SK-N-SH (cell line): Measurements from ENCODE around the gene PTPRK. TPM values are rescaled to one million over a fixed set of nuclear protein-coding genes. Genes with fewer than 3 reads are reported as not detected.

Experiments used
- CTCF ChIA-PET: fragments of 300-600, 350-600 bp; formaldehyde crosslinking; extraction: SDS; loops from one replicate; lab custom pipeline; 2021; lab: Yijun Ruan, JAX
- POLR2A ChIA-PET: fragments of 350-600 bp; sonication (Branson Sonifier 250); formaldehyde crosslinking; extraction: SDS; loops from one replicate; lab custom pipeline; 2020; ENCODE audit warnings: antibody characterized with exemption, inconsistent platforms; lab: Yijun Ruan, JAX
- DNase-seq: peaks from one replicate; pipeline ENCODE4 v3.0.0; 2012
- H2AFZ ChIP-seq: fragments of 200-600 bp; sonication (generic); 2 replicates; pipeline ENCODE4 v1.8.1; 2016; ENCODE audit warnings: antibody characterized with exemption, mild to moderate bottlenecking, low read depth
- H3F3A ChIP-seq: fragments of 200-600 bp; sonication (generic); replicated peaks from 2 replicates; pipeline ENCODE3; 2016; ENCODE audit warnings: antibody characterized with exemption, mild to moderate bottlenecking; ENCODE audit not compliant: insufficient read depth
- H3K27ac ChIP-seq, 2 experiments: fragments of 200-500 bp in 1 of 2; fragments of 200-600 bp in 1 of 2; sonication (Bioruptor generic) in 1 of 2; sonication (generic), shearing (Covaris generic) in 1 of 2; 2 replicates each; pipeline versions ENCODE4 v1.5.1 to v1.6.1; 2014 to 2016; ENCODE audit warnings: low read depth in 2 of 2, inconsistent platforms in 1 of 2, low read length in 1 of 2, mild to moderate bottlenecking in 1 of 2, mixed read lengths in 1 of 2
- H3K27me3 ChIP-seq: fragments of 200-600 bp; sonication (generic), shearing (Covaris generic); 2 replicates; pipeline ENCODE4 v1.6.1; 2016; ENCODE audit warnings: mixed run types; ENCODE audit not compliant: insufficient read depth
- H3K36me3 ChIP-seq, 2 experiments: fragments of 200-500 bp in 1 of 2; fragments of 200-600 bp in 1 of 2; sonication (Bioruptor generic) in 1 of 2; sonication (generic) in 1 of 2; replicated peaks in 1 of 2; 2 replicates each; pipeline versions ENCODE3 to v1.5.1; 2014 to 2016; ENCODE audit warnings: low read length in 1 of 2, mild to moderate bottlenecking in 1 of 2; ENCODE audit not compliant: insufficient read depth in 2 of 2, control insufficient read depth in 1 of 2
- H3K4me1 ChIP-seq, 2 experiments: fragments of 200-500 bp in 1 of 2; fragments of 200-600 bp in 1 of 2; sonication (Bioruptor generic) in 1 of 2; sonication (generic), shearing (Covaris generic) in 1 of 2; 2 replicates each; pipeline versions ENCODE4 v1.5.1 to v1.6.1; 2014 to 2016; ENCODE audit warnings: low read depth in 1 of 2, low read length in 1 of 2, mixed run types in 1 of 2; ENCODE audit not compliant: insufficient read depth in 2 of 2, control insufficient read depth in 1 of 2
- H3K4me2 ChIP-seq: fragments of 200-600 bp; sonication (generic), shearing (Covaris generic); 2 replicates; pipeline ENCODE4 v1.6.1; 2017; ENCODE audit warnings: mixed run types
- H3K4me3 ChIP-seq, 2 experiments: fragments of 200-500 bp in 1 of 2; fragments of 200-600 bp in 1 of 2; sonication (Bioruptor generic) in 1 of 2; sonication (generic), shearing (Covaris generic) in 1 of 2; 2 replicates each; pipeline versions ENCODE4 v1.5.1 to v1.8.1; 2014 to 2016; ENCODE audit warnings: low read depth in 2 of 2, inconsistent platforms in 1 of 2, low read length in 1 of 2, mild to moderate bottlenecking in 1 of 2, mixed read lengths in 1 of 2, moderate library complexity in 1 of 2
- H3K79me2 ChIP-seq: fragments of 200-600 bp; sonication (generic); 2 replicates; pipeline ENCODE4 v1.8.1; 2017; ENCODE audit warnings: mild to moderate bottlenecking; ENCODE audit not compliant: insufficient read depth
- H3K9ac ChIP-seq: fragments of 200-600 bp; sonication (generic); 2 replicates; pipeline ENCODE4 v1.6.1; 2017; ENCODE audit warnings: mixed run types
- H3K9me2 ChIP-seq: fragments of 200-600 bp; sonication (generic); 2 replicates; pipeline ENCODE4 v1.6.1; 2017; ENCODE audit warnings: mixed run types
- H3K9me3 ChIP-seq: fragments of 200-600 bp; sonication (generic); 2 replicates; pipeline ENCODE4 v1.6.1; 2017; ENCODE audit warnings: mixed run types, mild to moderate bottlenecking, moderate library complexity
- H4K20me1 ChIP-seq: fragments of 200-600 bp; sonication (generic); 2 replicates; pipeline ENCODE4 v1.6.1; 2017; ENCODE audit warnings: mild to moderate bottlenecking, mixed run types; ENCODE audit not compliant: insufficient read depth
- CHD2 ChIP-seq: fragments of 150-350 bp; IDR thresholded peaks from 2 replicates; pipeline ENCODE4 v1.6.1; 2018; ENCODE audit warnings: low read length; ENCODE audit not compliant: partially characterized antibody
- ELF1 ChIP-seq: IDR thresholded peaks from 2 replicates; pipeline ENCODE4 v1.4.0; 2012
- EZH2phosphoT487 ChIP-seq: fragments of 200-600 bp; sonication (generic); IDR thresholded peaks from 2 replicates; pipeline ENCODE4 v1.6.1; 2017; ENCODE audit warnings: low read depth, mixed run types, mild to moderate bottlenecking, antibody characterized with exemption, moderate library complexity, borderline replicate concordance
- FOSL2 ChIP-seq: IDR thresholded peaks from 2 replicates; pipeline ENCODE4 v1.4.0; 2012; ENCODE audit warnings: low read depth, mild to moderate bottlenecking, moderate library complexity, borderline replicate concordance
- FOXJ3 ChIP-seq: sonication (generic); formaldehyde crosslinking; IDR thresholded peaks from 2 replicates; pipeline ENCODE4 v1.5.1; 2020; ENCODE audit warnings: mild to moderate bottlenecking, missing genetic modification reagents
- GABPA ChIP-seq: IDR thresholded peaks from 2 replicates; pipeline ENCODE4 v1.4.0; 2012; ENCODE audit warnings: low read depth, mild to moderate bottlenecking
- JUND ChIP-seq: IDR thresholded peaks from 2 replicates; pipeline ENCODE4 v1.4.0; 2012
- MEF2A ChIP-seq: IDR thresholded peaks from 2 replicates; pipeline ENCODE4 v1.4.0; 2012; ENCODE audit warnings: low read depth, borderline replicate concordance
- MXI1 ChIP-seq: IDR thresholded peaks from 2 replicates; pipeline ENCODE4 v1.6.1; 2012; ENCODE audit warnings: mild to moderate bottlenecking, low read depth, low read length, improper control_type of control experiment
- NRF1 ChIP-seq: IDR thresholded peaks from 2 replicates; pipeline ENCODE4 v1.6.1; 2012; ENCODE audit warnings: low read depth, mild to moderate bottlenecking, low read length
- SIN3A ChIP-seq: IDR thresholded peaks from 2 replicates; pipeline ENCODE4 v1.6.1; 2012; ENCODE audit warnings: low read depth, mild to moderate bottlenecking, low read length, moderate library complexity, borderline replicate concordance
- SMC3 ChIP-seq: IDR thresholded peaks from 2 replicates; pipeline ENCODE4 v1.6.1; 2012; ENCODE audit warnings: low read depth, low read length, improper control_type of control experiment
- TAF1 ChIP-seq: IDR thresholded peaks from 2 replicates; pipeline ENCODE4 v1.6.1; 2012; ENCODE audit warnings: low read depth, mild to moderate bottlenecking, low read length, moderate library complexity, borderline replicate concordance
- TEAD4 ChIP-seq: IDR thresholded peaks from 2 replicates; pipeline ENCODE4 v1.4.0; 2012; ENCODE audit warnings: mild to moderate bottlenecking, borderline replicate concordance; ENCODE audit not compliant: insufficient read depth
- WGBS: methylation state at CpG from one replicate; pipeline ENCODE4 v1.1.6; 2017; ENCODE audit warnings: low lambda C conversion rate; 5-methylcytosine and 5-hydroxymethylcytosine counted together
- polyA plus RNA-seq, 3 experiments: library from polyadenylated mRNA; depleted of rRNA; stranded (reverse); fragments of >200 nt; gene quantifications; 2 replicates each; pipeline ENCODE4 v1.2.3, GENCODE V29; 2012
- TF ChIP-seq, protein P1 (sequence below): IDR thresholded peaks from 2 replicates; pipeline ENCODE4 v1.6.1; 2012; ENCODE audit warnings: mild to moderate bottlenecking, low read depth, low read length, moderate library complexity
- TF ChIP-seq, protein P2 (sequence below): IDR thresholded peaks from 2 replicates; pipeline ENCODE4 v1.4.0; 2012; ENCODE audit warnings: low read depth, borderline replicate concordance
- TF ChIP-seq, protein P3 (sequence below): IDR thresholded peaks from 2 replicates; pipeline ENCODE4; 2012
- TF ChIP-seq, protein P4 (sequence below): IDR thresholded peaks from 2 replicates; pipeline ENCODE4 v1.4.0; 2012; ENCODE audit warnings: low read depth

Gene PTPRK
- polyA plus RNA-seq, 1 of the 3 experiments (the other 2 are of a cell fraction) = 9.5 TPM

DNA sequence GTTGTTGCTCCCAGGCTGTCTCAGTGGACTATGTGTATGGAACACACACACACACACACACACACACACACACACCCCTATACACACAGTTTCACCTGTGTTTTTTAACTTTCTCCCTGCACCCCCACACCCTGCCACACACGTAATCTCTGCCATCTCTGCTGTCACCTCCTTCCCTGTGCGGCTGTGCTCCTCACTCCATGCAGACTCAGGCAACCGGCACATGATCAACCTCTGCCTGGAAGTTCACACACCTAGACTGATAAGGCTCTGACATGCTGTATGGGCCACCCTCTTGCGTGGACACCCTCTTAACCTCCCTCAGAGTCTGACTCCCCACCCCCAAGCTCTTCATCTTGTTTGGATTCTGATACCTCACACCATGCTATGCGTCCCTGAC is 467.3 kb downstream of the PTPRK start (continued):
- TF ChIP-seq, protein P1, sequence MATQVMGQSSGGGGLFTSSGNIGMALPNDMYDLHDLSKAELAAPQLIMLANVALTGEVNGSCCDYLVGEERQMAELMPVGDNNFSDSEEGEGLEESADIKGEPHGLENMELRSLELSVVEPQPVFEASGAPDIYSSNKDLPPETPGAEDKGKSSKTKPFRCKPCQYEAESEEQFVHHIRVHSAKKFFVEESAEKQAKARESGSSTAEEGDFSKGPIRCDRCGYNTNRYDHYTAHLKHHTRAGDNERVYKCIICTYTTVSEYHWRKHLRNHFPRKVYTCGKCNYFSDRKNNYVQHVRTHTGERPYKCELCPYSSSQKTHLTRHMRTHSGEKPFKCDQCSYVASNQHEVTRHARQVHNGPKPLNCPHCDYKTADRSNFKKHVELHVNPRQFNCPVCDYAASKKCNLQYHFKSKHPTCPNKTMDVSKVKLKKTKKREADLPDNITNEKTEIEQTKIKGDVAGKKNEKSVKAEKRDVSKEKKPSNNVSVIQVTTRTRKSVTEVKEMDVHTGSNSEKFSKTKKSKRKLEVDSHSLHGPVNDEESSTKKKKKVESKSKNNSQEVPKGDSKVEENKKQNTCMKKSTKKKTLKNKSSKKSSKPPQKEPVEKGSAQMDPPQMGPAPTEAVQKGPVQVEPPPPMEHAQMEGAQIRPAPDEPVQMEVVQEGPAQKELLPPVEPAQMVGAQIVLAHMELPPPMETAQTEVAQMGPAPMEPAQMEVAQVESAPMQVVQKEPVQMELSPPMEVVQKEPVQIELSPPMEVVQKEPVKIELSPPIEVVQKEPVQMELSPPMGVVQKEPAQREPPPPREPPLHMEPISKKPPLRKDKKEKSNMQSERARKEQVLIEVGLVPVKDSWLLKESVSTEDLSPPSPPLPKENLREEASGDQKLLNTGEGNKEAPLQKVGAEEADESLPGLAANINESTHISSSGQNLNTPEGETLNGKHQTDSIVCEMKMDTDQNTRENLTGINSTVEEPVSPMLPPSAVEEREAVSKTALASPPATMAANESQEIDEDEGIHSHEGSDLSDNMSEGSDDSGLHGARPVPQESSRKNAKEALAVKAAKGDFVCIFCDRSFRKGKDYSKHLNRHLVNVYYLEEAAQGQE = no peak
- TF ChIP-seq TEAD4 (no peak), SMC3 (no peak)
- TF ChIP-seq, protein P2, sequence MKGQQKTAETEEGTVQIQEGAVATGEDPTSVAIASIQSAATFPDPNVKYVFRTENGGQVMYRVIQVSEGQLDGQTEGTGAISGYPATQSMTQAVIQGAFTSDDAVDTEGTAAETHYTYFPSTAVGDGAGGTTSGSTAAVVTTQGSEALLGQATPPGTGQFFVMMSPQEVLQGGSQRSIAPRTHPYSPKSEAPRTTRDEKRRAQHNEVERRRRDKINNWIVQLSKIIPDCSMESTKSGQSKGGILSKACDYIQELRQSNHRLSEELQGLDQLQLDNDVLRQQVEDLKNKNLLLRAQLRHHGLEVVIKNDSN = no peak
- TF ChIP-seq, protein P3, sequence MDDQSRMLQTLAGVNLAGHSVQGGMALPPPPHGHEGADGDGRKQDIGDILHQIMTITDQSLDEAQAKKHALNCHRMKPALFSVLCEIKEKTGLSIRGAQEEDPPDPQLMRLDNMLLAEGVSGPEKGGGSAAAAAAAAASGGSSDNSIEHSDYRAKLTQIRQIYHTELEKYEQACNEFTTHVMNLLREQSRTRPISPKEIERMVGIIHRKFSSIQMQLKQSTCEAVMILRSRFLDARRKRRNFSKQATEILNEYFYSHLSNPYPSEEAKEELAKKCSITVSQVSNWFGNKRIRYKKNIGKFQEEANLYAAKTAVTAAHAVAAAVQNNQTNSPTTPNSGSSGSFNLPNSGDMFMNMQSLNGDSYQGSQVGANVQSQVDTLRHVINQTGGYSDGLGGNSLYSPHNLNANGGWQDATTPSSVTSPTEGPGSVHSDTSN = no peak

DNA sequence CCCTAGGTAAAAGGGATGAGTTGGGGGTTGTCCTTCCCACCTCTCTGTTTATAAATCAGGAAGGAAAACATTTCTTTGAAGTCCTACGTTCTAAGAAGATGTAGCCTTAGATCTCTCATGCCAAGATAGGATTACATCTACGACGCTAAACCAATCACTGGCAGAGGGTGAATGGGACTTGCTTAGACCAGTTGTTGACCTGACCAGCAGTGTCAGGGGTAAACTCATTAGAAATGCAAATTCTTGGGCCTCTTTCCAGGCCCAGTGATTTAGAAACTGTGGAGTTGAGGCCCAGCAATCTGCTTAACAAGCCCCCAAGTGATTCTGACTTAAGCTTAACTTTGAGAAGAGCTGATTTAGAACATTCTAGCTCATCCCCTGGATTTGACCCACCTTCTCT is 472.4 kb downstream of the PTPRK start:
- TF ChIP-seq, protein P3 = no peak
- TF ChIP-seq, protein P1 = no peak
- TF ChIP-seq ELF1 = no peak
- no peak for TF ChIP-seq CHD2
- TF ChIP-seq TAF1 = no peak
- no peak for TF ChIP-seq FOSL2
- TF ChIP-seq MEF2A = no peak
- TF ChIP-seq NRF1 = no peak
- TF ChIP-seq SIN3A = no peak
- TF ChIP-seq MXI1 = no peak
- TF ChIP-seq SMC3 = no peak
- TF ChIP-seq, protein P4, sequence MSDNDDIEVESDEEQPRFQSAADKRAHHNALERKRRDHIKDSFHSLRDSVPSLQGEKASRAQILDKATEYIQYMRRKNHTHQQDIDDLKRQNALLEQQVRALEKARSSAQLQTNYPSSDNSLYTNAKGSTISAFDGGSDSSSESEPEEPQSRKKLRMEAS = no peak
- TF ChIP-seq FOXJ3 (CRISPR knock-in tag) = no peak
- TF ChIP-seq JUND = no peak
- TF ChIP-seq GABPA = no peak
- TF ChIP-seq EZH2phosphoT487 = no peak
- TF ChIP-seq, all 33 proteins: peak for 0
- Histone ChIP-seq H4K20me1 (no peaks in the 10 kb centered on the region), H3K4me3 (no peak overlapping the region), H3K27me3 (no peaks in the 10 kb centered on the region), H2AFZ (no peak overlapping the region), H3K36me3 (peaks cover 0 to 10% of the 10 kb centered on the region in 2 experiments), H3K9me2 (no peaks in the 10 kb centered on the region; the same call in 1 of the 2 replicates), H3K9ac (no peak overlapping the region), H3F3A (peaks cover 6% of the 10 kb centered on the region), H3K27ac (no peak overlapping the region), H3K4me1 (no peaks in the 10 kb centered on the region), H3K4me2 (no peak overlapping the region), H3K9me3 (no peaks in the 10 kb centered on the region), H3K79me2 (no peaks in the 10 kb centered on the region)
- 93% methylated on average over 3 of the region's 3 CpGs for WGBS
- DNase-seq = no peak
- ChIA-PET POLR2A (no interaction called here), CTCF (no interaction called here)
